HCT116 (cell line): ENCODE data around the gene MAML2.

ENCODE experiments used
- CEBPB ChIP-seq: IDR thresholded peaks from 2 replicates; pipeline ENCODE4 v1.6.1; 2012; ENCODE audit warnings: low read depth
- EZH2 ChIP-seq: fragments of 200-600 bp; sonication (generic); IDR thresholded peaks from 2 replicates; pipeline ENCODE4 v1.6.1; 2017; ENCODE audit warnings: antibody characterized with exemption, mixed run types
- EZH2phosphoT487 ChIP-seq: fragments of 200-600 bp; IDR thresholded peaks from 2 replicates; pipeline ENCODE4 v1.6.1; 2018; ENCODE audit warnings: antibody characterized with exemption, borderline replicate concordance
- FOSL1 ChIP-seq: IDR thresholded peaks from 2 replicates; pipeline ENCODE4 v1.6.1; 2012; ENCODE audit warnings: low read depth
- JUND ChIP-seq: IDR thresholded peaks from 2 replicates; pipeline ENCODE4 v1.6.1; 2012
- POLR2A ChIP-seq: IDR thresholded peaks from 2 replicates; pipeline ENCODE4 v1.7.0; 2011; ENCODE audit warnings: borderline replicate concordance; ENCODE audit not compliant: insufficient read depth, insufficient read length; ENCODE audit errors: extremely low read depth
- POLR2AphosphoS5 ChIP-seq: IDR thresholded peaks from 2 replicates; pipeline ENCODE4 v1.6.1; 2011; ENCODE audit warnings: mild to moderate bottlenecking, low read depth, low read length, moderate library complexity
- SIN3A ChIP-seq: IDR thresholded peaks from 2 replicates; pipeline ENCODE4 v1.6.1; 2012; ENCODE audit warnings: low read depth
- YY1 ChIP-seq: IDR thresholded peaks from 2 replicates; pipeline ENCODE4 v1.6.1; 2011; ENCODE audit warnings: low read length, low read depth, moderate library complexity, mild to moderate bottlenecking; ENCODE audit not compliant: insufficient replicate concordance; ENCODE audit errors: extremely low read depth
- ZNF274 ChIP-seq: fragments of 200-500 bp; sonication (Bioruptor generic); IDR thresholded peaks from 2 replicates; pipeline ENCODE4 v1.6.1; 2014; ENCODE audit warnings: mild to moderate bottlenecking, low read depth, low read length, inconsistent platforms
- TF ChIP-seq, protein P1 (sequence below), 3 experiments: fragments of 200-600 bp in 1 of 3; sonication (generic) in 1 of 3; IDR thresholded peaks in 2 of 3; conservative IDR thresholded peaks in 1 of 3; 2 replicates each; pipeline ENCODE4 v1.5.1; 2012 to 2017; ENCODE audit warnings: low read depth in 2 of 3, low read length in 2 of 3, antibody characterized with exemption in 1 of 3, borderline replicate concordance in 1 of 3, control low read depth in 1 of 3, mild to moderate bottlenecking in 1 of 3, mixed read lengths in 1 of 3, mixed run types in 1 of 3, moderate library complexity in 1 of 3; ENCODE audit not compliant: insufficient read depth in 1 of 3
- TF ChIP-seq, protein P2 (sequence below): IDR thresholded peaks from 2 replicates; pipeline ENCODE4 v1.6.1; 2012

- TF ChIP-seq, protein P1, sequence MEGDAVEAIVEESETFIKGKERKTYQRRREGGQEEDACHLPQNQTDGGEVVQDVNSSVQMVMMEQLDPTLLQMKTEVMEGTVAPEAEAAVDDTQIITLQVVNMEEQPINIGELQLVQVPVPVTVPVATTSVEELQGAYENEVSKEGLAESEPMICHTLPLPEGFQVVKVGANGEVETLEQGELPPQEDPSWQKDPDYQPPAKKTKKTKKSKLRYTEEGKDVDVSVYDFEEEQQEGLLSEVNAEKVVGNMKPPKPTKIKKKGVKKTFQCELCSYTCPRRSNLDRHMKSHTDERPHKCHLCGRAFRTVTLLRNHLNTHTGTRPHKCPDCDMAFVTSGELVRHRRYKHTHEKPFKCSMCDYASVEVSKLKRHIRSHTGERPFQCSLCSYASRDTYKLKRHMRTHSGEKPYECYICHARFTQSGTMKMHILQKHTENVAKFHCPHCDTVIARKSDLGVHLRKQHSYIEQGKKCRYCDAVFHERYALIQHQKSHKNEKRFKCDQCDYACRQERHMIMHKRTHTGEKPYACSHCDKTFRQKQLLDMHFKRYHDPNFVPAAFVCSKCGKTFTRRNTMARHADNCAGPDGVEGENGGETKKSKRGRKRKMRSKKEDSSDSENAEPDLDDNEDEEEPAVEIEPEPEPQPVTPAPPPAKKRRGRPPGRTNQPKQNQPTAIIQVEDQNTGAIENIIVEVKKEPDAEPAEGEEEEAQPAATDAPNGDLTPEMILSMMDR (IDR thresholded peaks at IDR 0.05 in 2 of 3, conservative IDR thresholded peaks at IDR 0.05 in 1 of 3; ENCODE audit: borderline replicate concordance in 1 of 3, insufficient read depth in 1 of 3, low read depth in 2 of 3, low read length in 2 of 3), result no peak
- TF ChIP-seq EZH2 (no peak), POLR2AphosphoS5 (no peak), FOSL1 (no peak), CEBPB (no peak), JUND (no peak), EZH2phosphoT487 (no peak), YY1 (no peak), POLR2A (no peak), ZNF274 (no peak), SIN3A (no peak)
- TF ChIP-seq, protein P2, sequence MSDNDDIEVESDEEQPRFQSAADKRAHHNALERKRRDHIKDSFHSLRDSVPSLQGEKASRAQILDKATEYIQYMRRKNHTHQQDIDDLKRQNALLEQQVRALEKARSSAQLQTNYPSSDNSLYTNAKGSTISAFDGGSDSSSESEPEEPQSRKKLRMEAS, result no peak
Measured at GRCh38 chr11:96256215-96257011, 86.6 kb downstream of the MAML2 start.
